Sciatic nerve (tissue), 2 donors: ENCODE results near the gene NFE2. TPM values are rescaled to one million over a fixed set of nuclear protein-coding genes. Genes with fewer than 3 reads are reported as not detected.
"Not testable (repeated sequence)": the region's sequence is repeated elsewhere in the genome, so short reads cannot be mapped to it uniquely, and the experiment has no call there.

Experiments used
- ATAC-seq: fragments of 200-7000 bp; cut with Tn5 transposase; one replicate; pipeline ENCODE4 v1.9.1; 2020; ENCODE audit warnings: mild to moderate bottlenecking, moderate library complexity
- DNase-seq: peaks from one replicate; pipeline ENCODE4 v3.0.0-alpha.2; 2020; ENCODE audit warnings: low spot score
- intact Hi-C: fragments of 100-400 bp; cut with DNase I; formaldehyde crosslinking; loops from one replicate; pipeline ENCODE4 v1.14.2; 2022
- total RNA-seq: library from RNA; stranded (reverse); fragmentation: NEBNext Ultra II Directional; extraction: Animal tissue kit (Norgen Biotek cat#: 25700); gene quantifications from one replicate; pipeline ENCODE4 v1.2.1, GENCODE V29; 2021
- donor health status: DM: no; HTN: no; CAD: no.
- donor health status: DM: no; HTN: no; CAD: no.

The NFE2 gene
- total RNA-seq, 1 donor from 2014 or later: 7.7 TPM

GRCh38 chr12:54312309-54312708, 11.5 kb upstream of the NFE2 start:
- ATAC-seq, intact Hi-C loops, DNase-seq: not testable (repeated sequence)

GRCh38 chr12:54311051-54311450, 10.2 kb upstream of the NFE2 start:
- no peak for DNase-seq
- ATAC-seq: no peak
- intact Hi-C loops: no loop called here

- peak; percentile 90 for DNase-seq
- intact Hi-C loops: no loop called here
- peak; percentile 90 for ATAC-seq
Measured at GRCh38 chr12:54306925-54307741, 6.3 kb upstream of the NFE2 start.

- intact Hi-C loops: no loop called here
- DNase-seq: peak; percentile 84
Measured at GRCh38 chr12:54304187-54304810, 3.5 kb upstream of the NFE2 start.

GRCh38 chr12:54303640-54304039, 2.8 kb upstream of the NFE2 start:
- ATAC-seq: no peak
- no peak for DNase-seq
- intact Hi-C loops: no loop called here

More at GRCh38 chr12:54304187-54304810, 3.5 kb upstream of the NFE2 start:
- peak; percentile 84 for ATAC-seq

GRCh38 chr12:54301428-54302048, 723 bp upstream of the NFE2 start:
- ATAC-seq (no peak), DNase-seq (no peak)
- intact Hi-C loops: no loop called here

- ATAC-seq (no peak), DNase-seq (no peak)
- intact Hi-C loops: no loop called here
Measured at GRCh38 chr12:54300225-54300731, 537 bp downstream of the NFE2 start.

GRCh38 chr12:54299515-54300224, 1.1 kb downstream of the NFE2 start:
- DNase-seq (no peak), ATAC-seq (no peak)
- intact Hi-C loops: loop anchor here (10.0 kb wide), 1 partner anchor 45 kb away; no protein-coding TSS in a partner anchor

- ATAC-seq (no peak), DNase-seq (no peak)
- intact Hi-C loops: loop anchor here (10.0 kb wide), 1 partner anchor 46 kb away; no protein-coding TSS in a partner anchor
Measured at GRCh38 chr12:54298904-54299303, 1.9 kb downstream of the NFE2 start.

GRCh38 chr12:54296393-54297099, 4.3 kb downstream of the NFE2 start:
- ATAC-seq: no peak
- intact Hi-C loops: loop anchor here (10.0 kb wide), 1 partner anchor 48 kb away; no protein-coding TSS in a partner anchor
- no peak for DNase-seq

- DNase-seq (no peak), ATAC-seq (peak; percentile 14)
- intact Hi-C loops: loop anchor here (10.0 kb wide), 1 partner anchor 50 kb away; no protein-coding TSS in a partner anchor
Measured at GRCh38 chr12:54294953-54295566, 5.8 kb downstream of the NFE2 start.

GRCh38 chr12:54294152-54294952, 6.5 kb downstream of the NFE2 start:
- peak; percentile 71 for ATAC-seq
- DNase-seq: peak; percentile 70
- intact Hi-C loops: loop anchor here (10.0 kb wide), 1 partner anchor 50 kb away; no protein-coding TSS in a partner anchor

GRCh38 chr12:54292931-54293241, 7.9 kb downstream of the NFE2 start:
- DNase-seq (no peak), ATAC-seq (no peak)
- intact Hi-C loops: loop anchor here (10.0 kb wide), 1 partner anchor 52 kb away; no protein-coding TSS in a partner anchor

- ATAC-seq: no peak
- intact Hi-C loops: loop anchor here (10.0 kb wide), 1 partner anchor 52 kb away; no protein-coding TSS in a partner anchor
Measured at GRCh38 chr12:54292083-54292930, 8.5 kb downstream of the NFE2 start.

GRCh38 chr12:54287261-54288157, 13.3 kb downstream of the NFE2 start:
- ATAC-seq (no peak), DNase-seq (no peak)
- intact Hi-C loops: no loop called here

More at GRCh38 chr12:54292083-54292930, 8.5 kb downstream of the NFE2 start:
- no peak for DNase-seq
